Prostate gland (tissue), 2 donors: ENCODE measurements around the gene TTLL5.

Source experiments
- POLR2A ChIP-seq: fragments of 450-650 bp; IDR thresholded peaks from one replicate; pipeline ENCODE4 v1.6.1; 2016; ENCODE audit warnings: antibody characterized with exemption, mild to moderate bottlenecking
- TF ChIP-seq, protein P1 (sequence below), 4 experiments: fragments of 200-600 bp in 2 of 4; fragments of 450-650 bp in 2 of 4; sonication (generic) in 2 of 4; IDR thresholded peaks; 1 replicate in 3 of 4; 2 replicates in 1 of 4; pipeline ENCODE4 v1.5.1; 2016 to 2019; ENCODE audit warnings: antibody characterized with exemption in 4 of 4, mild to moderate bottlenecking in 2 of 4, moderate library complexity in 2 of 4

DNA sequence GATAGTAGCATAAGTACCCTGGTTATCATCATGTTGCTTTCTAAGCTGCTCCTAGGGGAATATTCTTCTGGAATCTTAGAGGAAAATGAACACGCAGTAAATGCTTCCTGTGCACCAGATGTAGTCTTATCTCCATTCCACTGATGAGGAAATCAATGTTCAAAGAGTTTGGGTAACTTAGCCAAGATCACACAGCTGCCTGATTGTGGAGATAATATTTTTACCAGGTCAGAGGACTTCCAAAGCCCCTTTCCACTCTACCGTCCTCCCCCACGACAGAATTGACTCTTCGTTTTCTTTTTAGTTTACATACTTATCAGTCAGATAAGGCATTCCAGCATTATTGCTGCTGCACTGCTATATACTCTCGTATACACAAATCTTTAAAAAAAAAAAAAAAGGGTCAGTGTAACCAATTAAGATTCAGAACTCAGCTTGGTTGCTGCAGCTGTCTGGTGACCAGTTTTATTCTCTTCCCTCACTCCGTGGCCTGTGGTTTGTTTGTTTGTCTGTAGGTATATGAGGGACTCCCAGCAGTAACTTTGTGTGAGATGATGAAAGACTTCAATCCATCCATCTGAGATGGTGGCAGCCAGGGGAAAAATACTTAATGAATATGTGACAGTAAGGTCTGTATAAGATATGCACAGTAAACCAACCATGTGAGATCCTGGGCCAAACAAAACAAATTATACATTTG, 210.3 kb downstream of the TTLL5 start:
- no peak for TF ChIP-seq POLR2A
- TF ChIP-seq, protein P1, sequence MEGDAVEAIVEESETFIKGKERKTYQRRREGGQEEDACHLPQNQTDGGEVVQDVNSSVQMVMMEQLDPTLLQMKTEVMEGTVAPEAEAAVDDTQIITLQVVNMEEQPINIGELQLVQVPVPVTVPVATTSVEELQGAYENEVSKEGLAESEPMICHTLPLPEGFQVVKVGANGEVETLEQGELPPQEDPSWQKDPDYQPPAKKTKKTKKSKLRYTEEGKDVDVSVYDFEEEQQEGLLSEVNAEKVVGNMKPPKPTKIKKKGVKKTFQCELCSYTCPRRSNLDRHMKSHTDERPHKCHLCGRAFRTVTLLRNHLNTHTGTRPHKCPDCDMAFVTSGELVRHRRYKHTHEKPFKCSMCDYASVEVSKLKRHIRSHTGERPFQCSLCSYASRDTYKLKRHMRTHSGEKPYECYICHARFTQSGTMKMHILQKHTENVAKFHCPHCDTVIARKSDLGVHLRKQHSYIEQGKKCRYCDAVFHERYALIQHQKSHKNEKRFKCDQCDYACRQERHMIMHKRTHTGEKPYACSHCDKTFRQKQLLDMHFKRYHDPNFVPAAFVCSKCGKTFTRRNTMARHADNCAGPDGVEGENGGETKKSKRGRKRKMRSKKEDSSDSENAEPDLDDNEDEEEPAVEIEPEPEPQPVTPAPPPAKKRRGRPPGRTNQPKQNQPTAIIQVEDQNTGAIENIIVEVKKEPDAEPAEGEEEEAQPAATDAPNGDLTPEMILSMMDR (IDR thresholded peaks at IDR 0.05): no peak
